Stimulated activated CD4-positive, alpha-beta T cell treated with anti-CD3 and anti-CD28 coated beads, Interleukin-2, amount 100 ng/mL, for 48 hours (primary cell): ENCODE measurements around the gene TGFBI.
"Not testable (repeated sequence)": the region's sequence is repeated elsewhere in the genome, so short reads cannot be mapped to it uniquely, and the experiment has no call there.

Experiments used
- DNase-seq, 2 donors: peaks; one replicate each; pipeline ENCODE4 v3.0.0-alpha.2; 2020

The TGFBI gene

DNA sequence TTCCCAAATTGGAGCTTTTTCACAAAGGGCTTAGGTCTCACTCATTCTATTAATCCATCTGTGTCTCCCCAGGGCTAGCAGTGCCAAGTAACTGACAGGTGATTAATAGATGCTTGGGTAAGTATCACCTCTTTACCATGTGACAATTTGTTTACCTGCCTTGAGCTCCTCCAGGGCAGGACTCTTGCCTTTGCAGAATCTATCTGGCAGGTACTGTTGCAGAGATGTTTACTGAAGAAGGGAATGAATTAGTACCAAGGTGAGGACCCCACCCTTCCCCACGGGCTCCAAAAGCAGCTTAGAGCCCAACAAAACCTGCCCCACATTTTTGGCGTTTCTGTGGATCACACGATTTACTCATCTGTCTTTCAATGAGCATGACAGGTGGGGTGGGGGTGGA is 698 bp upstream of the TGFBI start:
- DNase-seq, result no peak

DNA sequence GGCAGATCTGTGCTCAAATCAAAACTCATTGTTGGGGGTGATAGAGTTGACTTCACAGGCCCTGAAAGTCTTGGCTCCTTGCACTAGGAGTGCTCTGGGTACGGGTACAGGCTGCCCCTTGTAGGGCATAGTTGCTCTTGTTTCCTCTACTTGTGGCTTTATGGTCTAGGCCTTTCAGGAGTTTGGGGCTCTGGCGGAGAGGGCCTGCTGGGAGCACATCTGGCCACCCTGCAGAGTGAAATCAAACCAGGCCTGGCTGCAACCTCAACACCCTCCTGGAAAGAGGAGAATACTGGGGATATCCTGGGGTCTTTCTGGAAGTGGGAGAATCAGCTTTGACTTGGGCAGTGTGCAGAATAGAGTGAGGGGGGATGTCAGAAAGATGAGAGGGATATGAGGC is 1.5 kb downstream of the TGFBI start:
- no peak for DNase-seq

DNA sequence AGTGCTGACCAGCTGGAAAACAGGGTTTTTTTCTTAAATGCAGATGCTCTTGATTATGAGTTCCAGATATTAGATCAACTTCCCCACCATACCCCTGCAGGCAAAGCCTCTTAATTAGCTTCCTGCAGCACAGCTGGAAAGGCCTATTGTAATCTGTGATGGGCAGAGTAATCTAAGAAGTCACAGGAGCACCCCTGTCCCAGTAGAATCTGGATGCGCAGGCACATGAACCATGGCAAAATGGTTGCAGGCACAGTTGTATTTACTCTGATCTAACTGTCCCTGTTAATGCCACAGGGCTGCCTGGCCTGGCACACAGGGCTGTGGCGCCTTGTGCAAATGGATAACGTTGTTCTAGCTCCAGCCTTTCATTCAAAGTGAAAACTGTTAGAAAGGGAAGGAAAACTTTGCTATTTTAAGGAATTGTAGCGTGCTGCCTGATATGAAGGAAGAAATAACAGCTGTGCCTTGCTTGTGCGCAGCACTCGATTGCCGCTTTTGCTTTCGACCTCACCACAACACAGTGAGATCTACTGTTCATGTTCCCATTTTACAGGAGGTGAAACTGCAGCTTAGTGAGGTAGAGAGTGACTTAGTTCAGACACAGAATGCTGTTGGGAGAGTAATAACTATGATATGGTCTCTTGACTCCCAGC is 2.3 kb downstream of the TGFBI start:
- no peak for DNase-seq

DNA sequence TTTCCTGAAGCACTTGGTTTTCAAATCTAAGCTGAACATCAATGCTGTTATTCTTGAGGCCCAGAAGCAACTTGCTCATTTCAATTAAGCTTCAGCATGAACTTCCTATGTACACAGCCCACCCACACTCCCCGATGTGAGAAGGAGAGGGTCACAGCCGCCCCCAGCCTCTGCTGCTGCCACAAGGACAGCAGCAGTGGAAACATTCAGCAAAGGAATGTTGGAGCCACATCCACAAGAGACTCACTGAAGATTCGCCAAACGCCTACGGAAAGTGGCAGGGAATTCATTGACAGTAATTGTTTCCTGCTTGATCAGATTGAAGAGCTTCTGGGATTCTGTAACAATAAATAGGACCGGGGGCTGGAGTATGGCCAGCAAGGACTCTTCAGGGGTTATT is 2.9 kb downstream of the TGFBI start:
- no peak for DNase-seq

DNA sequence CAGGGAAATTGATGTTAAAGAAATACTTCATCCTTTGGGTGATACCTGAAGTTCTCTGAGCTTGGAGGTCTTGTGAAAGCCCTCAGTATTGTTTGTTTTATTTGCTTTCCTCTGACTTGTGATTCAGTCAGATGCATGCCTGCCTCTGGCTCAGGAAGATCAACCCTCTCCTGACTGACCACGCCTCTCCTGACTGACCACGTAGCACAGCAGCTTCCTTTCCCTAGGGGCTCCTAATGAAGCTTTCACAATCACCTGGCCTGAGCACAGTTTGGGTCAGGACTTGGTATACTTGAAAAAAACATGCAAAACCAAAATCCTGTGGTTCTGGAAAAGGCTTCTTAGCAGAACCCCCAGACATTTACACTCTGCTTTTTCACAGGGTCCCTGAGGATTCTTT is 3.8 kb downstream of the TGFBI start:
- no peak for DNase-seq

DNA sequence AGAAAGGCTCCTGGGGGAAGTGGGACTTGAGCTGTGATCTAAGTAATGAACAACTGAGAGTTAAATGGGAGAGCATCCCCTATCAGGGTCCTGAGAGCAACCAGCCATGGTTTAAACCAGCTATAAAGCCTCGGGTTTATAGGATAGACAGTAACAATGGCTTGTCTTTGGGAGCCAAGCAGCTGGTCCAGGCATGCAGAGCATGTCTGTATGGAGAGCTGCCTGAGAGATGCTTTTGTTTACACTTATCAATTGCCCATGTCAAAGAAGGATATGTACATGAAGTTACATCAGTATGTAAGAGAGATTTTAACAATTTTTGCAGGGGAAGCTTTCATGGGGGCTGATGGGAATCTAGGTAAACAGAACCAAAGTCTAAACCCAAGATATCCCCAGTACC is 4.4 kb downstream of the TGFBI start:
- no peak for DNase-seq

DNA sequence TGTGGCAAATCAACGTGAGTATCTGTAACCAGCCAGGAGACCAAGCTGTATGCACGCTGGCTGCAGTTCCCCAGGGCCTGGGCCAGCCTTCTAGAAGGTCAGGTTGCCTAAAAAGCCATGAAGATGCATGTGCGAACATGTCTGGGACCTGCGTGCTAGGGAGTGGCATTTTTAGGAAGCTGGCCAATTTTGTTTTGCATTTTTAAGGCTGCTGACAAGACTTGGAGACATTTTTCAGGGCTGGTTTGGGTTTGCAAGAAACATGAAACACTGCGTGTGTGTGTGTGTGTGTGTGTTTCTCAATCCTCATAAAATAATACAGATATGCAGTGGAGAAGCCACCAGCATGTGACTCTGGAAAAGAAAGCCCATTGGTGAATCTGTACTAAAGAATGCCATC is 5.1 kb downstream of the TGFBI start:
- no peak for DNase-seq

DNA sequence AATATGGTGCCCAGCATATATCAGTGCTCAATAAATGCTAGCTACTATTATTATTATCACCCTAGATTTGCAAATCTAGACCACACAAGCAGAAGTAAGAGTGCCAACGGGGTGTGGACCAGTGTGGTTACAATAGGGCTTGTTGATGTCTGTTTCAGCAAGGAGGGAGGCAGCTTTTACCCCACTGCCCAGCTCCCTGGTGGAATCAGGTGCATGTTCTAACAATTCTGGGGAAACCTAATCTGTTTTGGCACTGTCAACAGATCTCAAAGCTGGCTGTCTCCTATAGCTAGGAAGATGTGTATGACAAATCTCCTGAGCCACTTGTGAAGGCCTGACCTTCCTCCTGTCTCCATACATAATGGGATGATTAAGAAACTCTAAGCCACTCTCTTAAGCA is 5.7 kb downstream of the TGFBI start:
- no peak for DNase-seq

DNA sequence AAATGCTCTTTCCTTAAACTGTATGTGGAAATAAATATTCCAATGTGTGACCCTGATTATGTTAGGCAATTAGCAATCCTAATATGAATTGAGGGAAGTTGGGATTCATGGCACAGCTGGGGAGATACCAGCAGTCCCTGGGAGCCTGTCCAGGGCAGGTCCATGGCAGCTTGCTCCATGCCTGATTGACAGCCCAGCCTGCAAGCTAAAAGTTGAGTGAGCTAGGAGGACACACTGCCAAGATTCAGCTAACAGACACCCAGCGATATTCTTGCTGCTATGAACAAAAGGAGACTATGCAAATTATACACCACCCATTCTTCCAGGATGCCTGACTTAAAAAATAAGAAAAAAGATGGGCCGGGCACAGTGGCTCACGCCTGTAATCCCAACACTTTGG is 6.2 kb downstream of the TGFBI start:
- DNase-seq, result no peak

DNA sequence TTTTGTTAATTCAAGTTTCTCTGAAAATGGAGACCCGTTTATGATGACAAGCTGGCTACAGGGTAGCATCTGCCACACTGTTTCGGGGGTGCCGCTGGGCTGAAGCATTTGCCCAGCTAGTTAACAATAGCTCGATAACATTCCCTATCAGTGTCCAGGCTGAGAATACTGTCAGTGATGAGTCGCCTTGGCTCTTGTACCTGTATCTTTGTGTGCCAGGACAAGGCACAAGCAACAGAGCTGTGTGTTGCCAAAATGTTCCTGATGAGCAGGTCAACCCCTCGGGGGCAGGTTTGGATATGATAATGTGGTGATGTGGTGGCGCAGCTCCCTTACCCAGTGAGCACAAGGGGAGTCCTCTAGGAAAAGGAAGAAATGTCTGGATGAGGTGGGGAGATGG is 7.0 kb downstream of the TGFBI start:
- no peak for DNase-seq

DNA sequence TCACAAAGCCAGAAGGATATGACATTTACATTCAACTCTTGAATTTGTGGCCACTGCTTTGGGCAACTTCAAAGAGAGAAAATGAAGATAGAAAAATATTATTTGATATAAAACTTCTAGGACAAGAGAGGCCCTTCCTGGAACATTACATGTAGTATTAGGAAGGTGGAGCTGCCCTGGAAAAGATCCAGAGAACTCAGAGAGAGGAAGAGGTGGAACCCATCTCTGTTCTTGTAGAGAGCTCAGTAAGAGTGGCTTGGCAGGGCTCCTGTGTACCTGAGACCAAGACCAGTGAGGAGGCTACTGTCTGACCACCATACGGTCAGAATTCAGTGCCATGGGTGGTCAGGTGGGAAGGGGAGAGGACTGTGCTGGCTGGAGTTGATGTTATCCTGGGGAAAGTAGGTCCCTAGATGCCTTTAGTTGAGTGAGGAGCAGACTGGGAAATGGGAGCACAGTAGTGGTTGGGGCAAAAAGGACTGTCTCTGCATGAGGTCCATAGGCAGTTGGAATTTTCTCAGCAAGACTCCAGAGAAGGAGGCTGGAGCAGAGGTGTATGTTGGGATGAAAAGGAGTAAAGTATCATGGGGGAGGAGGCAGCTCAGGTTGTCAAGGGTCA is 7.6 kb downstream of the TGFBI start:
- DNase-seq, result no peak

DNA sequence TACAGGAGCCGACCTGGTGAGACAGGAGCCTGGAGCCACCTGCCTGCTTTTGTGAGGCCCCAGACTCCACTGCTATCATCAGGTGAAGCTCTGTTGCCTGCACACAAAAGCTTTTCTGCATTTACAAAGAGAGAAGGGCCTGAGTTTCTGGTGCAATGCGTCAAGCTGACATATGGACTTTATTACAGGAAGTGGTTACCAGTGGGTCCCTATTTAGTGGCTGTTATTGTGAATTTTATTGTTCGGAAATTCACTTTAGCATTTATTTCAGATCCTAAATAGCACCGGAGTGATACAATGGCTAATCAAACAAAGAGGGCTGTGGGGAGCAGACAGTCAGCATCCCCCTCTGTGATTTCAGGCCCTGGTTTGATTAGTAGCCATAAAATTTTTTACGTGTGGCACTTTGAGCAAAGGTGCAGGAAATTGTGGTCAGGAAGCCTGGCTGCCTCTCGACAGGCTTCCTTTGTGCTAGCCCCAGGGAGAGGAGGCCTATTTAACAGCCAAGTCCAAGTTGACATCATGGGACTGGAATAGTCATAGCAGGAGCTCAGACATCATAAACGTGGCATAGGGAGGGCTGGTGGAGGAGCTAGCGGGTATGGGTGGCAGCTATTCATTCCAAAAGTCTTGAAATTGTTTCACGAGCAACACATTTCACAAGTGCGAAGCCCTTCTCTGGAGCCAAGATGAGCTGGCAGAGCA is 8.4 kb downstream of the TGFBI start:
- DNase-seq, result peak; percentile 28 to 30

DNA sequence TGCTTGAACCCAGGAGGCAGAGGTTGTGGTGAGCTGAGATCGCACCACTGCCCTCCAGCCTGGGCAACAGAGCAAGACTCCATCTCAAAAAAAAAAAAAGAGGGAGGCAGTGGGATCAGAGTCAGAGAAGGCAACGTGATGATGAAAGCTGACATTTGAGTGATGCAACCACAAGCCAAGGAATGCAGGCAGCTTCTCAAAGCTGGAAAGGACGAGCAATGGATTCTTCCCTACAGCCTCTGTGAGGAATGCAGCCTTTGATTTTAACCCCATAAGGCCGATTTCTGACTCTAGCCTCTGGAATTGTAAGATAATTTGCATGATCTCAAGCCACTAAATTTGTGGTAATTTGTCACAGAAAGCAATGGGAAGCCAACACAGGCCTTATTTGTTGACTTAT is 9.8 kb downstream of the TGFBI start:
- DNase-seq, result no peak

DNA sequence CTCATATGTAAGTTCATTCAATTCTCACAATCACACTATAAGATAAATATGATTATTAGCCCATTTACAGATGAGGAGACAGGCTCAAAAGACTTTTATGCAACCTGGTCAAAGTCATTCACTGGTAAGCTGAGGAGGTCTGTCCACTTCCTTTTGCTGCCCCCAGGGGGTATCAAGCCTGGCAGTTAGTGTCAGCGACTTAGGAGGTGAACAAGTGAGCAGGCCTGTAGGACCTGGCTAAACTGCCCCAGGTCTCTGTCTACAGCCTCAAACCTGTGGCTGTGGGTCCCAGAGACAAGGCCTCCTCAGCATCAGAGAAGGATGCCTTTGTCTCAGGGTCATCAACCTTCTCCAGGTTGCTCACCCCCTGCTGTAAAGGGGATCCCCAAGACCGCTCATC is 10.4 kb downstream of the TGFBI start:
- no peak for DNase-seq

DNA sequence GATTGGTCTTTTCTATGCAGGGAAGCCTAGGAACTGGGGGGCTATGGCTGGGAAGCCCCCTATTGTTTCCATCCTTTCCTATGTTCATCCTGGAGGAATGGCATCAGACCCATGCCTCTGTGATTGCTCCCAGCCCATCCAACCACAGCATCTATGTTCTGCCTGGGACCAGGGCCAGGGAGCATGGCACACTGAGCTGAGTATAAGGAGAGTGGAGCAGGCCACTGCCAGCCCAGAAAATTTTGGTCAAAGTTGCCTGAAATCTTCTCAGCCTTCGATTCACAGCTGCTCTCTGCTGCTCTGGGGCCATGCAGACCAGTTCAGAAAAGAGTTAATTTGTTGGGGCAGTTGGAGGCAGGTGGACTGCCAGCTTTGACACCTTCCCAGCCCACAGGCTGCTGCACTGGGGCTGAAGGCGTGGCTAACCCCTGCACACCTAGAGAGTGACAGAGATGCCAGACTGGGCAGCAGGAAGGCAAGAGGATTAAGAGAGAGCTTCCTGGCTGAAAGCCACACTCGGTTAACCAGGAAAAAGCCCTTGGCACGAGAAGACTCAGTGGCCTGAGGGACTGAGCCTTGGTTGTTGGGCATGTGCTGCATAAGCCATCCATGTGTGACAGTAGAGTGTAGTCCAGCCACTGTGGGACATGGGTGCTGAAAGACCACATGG is 12.1 kb downstream of the TGFBI start:
- no peak for DNase-seq

DNA sequence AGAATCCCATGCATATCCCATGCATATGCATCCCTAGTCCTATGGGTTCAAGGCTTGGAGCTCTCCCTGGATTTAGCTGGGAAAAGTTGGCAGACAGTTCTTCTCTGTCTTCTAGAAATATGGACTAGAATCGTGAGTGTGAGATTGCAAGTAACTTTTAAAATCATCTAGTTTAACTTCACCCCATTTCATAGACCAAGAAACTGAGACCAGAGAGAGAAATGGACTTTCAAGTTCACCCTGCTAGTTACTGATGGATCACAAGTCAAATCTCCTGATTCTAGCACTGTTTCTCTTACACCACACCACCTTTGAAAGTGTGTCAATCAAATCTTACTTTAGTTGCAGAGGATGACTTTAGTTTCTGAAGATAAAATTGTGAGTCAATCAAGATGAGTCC is 13.4 kb downstream of the TGFBI start:
- no peak for DNase-seq

DNA sequence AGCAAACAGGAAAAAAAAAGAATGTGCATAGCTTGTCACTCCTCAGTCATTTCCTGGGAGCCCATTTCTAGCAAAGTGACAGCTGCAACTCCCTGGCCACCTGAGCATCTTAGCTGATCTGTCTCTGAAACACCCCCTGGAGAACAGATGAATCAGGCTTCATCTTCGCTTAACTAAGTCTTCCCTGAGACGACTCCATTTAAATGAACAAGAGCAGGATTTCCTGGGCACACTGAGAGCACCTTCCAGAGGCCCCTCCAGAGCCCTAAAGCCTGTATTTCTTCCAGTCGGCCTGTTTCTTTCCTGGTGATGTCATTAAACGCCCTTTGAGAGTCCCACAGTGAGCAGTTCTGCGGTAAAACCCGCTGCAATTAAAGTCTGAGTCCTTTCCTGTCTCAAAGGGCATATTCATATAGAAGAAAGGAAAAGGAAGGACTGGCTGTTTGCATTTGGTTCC is 13.9 kb downstream of the TGFBI start:
- DNase-seq, result no peak

DNA sequence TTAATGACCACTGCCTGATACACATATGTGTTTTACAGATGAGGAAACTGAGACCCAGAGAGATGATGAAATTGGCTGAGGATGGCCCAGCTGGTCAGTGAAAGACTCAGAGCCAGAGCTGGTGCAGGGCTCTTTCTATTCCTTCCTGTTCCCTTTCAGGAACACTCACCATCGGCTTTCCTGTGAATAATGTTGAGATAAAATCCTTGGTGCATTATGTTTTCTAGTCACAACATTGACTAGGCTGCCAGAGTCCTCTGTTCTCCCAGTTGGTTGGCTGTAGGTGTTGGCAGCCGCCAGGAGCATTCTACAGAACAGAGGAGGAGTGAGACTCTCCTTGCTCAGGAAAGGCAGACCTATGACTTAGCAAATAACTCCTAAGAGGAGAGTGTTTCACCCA is 14.8 kb downstream of the TGFBI start:
- DNase-seq, result no peak

DNA sequence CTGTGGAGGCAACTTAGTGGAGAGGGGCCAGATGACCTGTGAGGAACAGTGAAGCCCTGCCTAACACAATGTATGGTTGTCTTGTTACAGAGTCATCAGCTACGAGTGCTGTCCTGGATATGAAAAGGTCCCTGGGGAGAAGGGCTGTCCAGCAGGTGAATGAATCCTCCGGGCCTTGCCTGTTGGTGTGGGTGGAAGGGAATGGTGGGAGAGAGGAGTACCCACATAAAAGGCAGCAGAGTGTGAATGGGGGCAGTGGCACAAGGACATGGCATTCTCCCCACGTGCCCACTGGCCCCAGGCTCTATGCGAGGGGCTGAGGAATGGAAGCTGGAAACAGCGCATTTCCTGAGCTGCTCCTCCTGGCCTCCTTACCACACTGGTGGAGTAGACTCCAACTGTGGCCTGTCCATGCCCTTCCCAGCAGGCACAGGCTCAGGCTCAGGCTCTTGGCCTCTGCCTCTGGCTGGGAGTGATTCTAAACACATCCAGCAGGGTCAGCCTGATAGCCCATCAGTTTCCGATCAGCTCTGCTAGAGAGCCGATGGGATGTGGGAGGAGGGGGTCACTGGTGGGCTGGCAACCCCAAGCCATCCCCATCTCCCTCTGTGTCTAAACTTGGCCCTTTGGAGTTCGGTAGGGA is 15.3 kb downstream of the TGFBI start:
- no peak for DNase-seq

DNA sequence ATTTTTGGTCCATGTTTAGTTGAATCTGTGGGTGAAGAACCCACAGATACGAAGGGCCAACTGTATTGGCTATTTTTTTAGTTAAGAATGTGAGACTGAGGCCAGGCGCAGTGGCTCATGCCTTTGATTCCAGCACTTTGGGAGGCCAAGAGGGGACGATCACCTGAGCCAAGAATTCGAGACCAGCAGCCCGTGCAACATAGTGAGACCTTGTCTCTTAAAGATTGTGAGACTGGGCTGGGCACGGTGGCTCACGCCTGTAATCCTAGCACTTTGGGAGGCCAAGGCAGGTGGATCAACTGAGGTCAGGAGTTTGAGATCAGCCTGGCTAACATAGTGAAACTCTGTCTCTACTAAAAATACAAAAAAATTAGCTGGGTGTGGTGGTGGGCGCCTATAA is 16.2 kb downstream of the TGFBI start:
- DNase-seq, result not testable (repeated sequence)

DNA sequence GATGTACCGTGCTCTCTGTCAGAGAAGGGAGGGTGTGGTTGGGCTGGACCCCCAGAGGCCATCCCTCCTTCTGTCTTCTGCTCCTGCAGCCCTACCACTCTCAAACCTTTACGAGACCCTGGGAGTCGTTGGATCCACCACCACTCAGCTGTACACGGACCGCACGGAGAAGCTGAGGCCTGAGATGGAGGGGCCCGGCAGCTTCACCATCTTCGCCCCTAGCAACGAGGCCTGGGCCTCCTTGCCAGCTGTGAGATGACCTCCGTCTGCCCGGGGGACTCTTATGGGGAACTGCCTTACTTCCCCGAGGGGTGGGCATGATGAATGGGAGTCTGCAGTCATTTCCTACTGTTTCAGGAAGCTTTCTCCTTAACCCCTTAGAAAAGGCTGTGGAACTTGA is 17.5 kb downstream of the TGFBI start:
- DNase-seq, result no peak

DNA sequence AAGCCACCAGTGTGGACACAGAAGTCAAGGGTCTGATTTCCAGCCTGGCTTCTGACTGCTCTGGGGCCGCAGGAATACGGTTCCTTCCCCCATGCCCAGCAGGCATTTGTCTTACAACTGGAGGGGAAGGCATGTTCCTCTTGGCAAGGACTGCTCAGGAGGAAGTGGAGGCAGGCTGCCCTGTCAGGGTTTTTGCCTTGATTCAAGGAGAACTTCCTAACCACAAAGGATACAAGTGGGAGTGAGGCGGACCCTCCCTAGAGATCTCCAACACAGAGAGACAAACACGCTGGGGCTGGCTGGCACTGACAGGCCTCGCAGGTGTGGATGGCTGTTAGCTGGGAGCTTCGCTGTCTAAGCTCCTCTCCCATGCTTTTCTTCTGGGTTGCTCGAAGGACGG is 19.1 kb downstream of the TGFBI start:
- no peak for DNase-seq

DNA sequence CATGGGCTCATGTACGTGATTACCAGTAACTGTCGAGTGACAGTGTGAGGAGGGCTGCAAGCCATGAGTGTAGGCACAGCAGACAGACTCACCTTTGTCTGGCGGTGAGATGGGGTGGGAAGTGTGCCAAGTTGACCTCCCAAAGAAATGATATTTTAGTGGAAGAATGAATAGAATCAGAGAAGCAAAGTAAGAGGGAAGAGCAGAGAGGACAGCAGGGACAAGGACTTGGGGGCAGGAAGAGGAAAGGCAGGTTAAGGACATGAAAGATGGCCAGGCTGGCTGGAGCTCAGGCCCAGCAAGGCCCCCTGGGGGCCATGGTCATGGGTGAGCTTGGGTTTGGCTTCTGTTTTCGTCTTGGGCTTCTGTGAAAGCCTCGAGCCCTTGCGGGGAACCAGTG is 20.2 kb downstream of the TGFBI start:
- no peak for DNase-seq
